AG10803 (cell line): Measurements from ENCODE around the gene MUC15.
A peak's percentile ranks its signal among the peaks of the same experiment; 100 is the strongest.

Experiments used
- DNase-seq: peaks from one replicate; pipeline ENCODE4 v3.0.0; 2010; ENCODE audit warnings: low read depth
- H3K4me3 ChIP-seq: 2 replicates; pipeline ENCODE4 v1.5.1; 2011; ENCODE audit warnings: mild to moderate bottlenecking, low read length, control low read depth
- CTCF ChIP-seq: conservative IDR thresholded peaks from 2 replicates; pipeline ENCODE4 v1.5.1; 2011; ENCODE audit warnings: mild to moderate bottlenecking, low read length, control low read depth, inconsistent platforms

The MUC15 gene, protein sequence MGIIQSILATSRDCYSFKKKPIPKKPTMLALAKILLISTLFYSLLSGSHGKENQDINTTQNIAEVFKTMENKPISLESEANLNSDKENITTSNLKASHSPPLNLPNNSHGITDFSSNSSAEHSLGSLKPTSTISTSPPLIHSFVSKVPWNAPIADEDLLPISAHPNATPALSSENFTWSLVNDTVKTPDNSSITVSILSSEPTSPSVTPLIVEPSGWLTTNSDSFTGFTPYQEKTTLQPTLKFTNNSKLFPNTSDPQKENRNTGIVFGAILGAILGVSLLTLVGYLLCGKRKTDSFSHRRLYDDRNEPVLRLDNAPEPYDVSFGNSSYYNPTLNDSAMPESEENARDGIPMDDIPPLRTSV

GRCh38 chr11:26571861-26572654 is at the start of gene MUC15:
TSS of gene MUC15 (minus strand) at chr11:26572263. CDS start at chr11:26567094, 5,169 bp downstream.
- TF ChIP-seq CTCF = no peak
- H3K4me3 ChIP-seq = no peak within 1 kb of the TSS
- DNase-seq = no peak

GRCh38 chr11:26621132-26621531 is 49.1 kb upstream of the MUC15 start:
- TF ChIP-seq CTCF = no peak
- peak; percentile 86 for DNase-seq
- H3K4me3 ChIP-seq = no peak overlapping the region

- TF ChIP-seq CTCF = no peak
- DNase-seq = no peak
Observed at GRCh38 chr11:26620282-26621045, 48.4 kb upstream of the MUC15 start.

DNA sequence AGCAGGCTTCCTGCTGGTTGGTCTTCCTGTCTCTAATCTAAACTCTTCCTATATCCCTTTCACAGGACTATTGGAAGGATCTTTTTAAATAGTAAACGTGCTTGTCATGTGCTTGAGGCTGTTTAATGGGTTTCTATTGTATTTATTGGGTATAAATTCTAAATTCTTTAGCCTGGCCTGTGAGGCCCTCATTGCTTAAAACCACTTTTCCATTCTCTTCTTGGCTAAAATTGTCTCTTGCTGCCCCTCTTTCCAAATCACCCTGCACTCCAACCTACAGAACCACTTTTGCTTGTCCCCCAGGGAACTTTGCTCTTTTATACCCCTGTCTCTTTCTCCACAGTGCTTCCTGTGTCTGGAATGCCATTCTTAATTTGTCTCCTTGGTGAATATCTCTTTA is 46.4 kb upstream of the MUC15 start:
- H3K4me3 ChIP-seq = no peak overlapping the region
- no peak for TF ChIP-seq CTCF
- DNase-seq = no peak

More at GRCh38 chr11:26620282-26621045, 48.4 kb upstream of the MUC15 start:
- H3K4me3 ChIP-seq = no peak overlapping the region

DNA sequence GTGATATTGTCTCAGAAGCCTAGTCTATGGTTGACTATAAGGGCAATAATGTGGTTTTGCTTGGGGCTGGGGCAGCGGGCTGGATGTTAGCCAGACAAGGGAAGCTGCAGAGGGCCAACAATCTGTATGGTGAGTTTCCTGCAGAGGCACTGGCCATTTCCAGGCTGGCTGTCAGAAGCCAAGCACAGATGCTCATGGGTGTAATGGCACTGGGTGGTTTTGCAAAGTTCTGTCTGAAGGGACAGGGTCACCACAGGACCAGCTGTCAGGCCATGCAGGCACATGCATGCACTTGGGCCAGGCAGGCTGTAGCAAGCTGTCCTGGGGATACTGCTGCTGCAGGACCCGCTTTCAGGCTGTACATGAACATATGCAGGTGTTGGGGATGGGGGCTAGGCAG is 41.7 kb upstream of the MUC15 start:
- H3K4me3 ChIP-seq = no peak overlapping the region
- TF ChIP-seq CTCF = no peak
- no peak for DNase-seq

GRCh38 chr11:26608507-26609146 is 36.6 kb upstream of the MUC15 start:
- TF ChIP-seq CTCF = no peak
- DNase-seq = no peak
- no peak overlapping the region for H3K4me3 ChIP-seq
